IMR-90 (cell line): ENCODE measurements around the gene SLC25A2.

ENCODE experiments used
- BHLHE40 ChIP-seq: fragments of 150-350 bp; IDR thresholded peaks from 2 replicates; pipeline ENCODE4 v1.6.1; 2016; ENCODE audit warnings: mild to moderate bottlenecking, low read depth, low read length
- CEBPB ChIP-seq: IDR thresholded peaks from 2 replicates; pipeline ENCODE4 v1.6.1; 2012; ENCODE audit warnings: low read depth, low read length, improper control_type of control experiment
- CTCF ChIP-seq: conservative IDR thresholded peaks from 2 replicates; pipeline ENCODE4 v1.5.1; 2012; ENCODE audit warnings: mild to moderate bottlenecking, low read depth, low read length, improper control_type of control experiment
- ELK1 ChIP-seq: fragments of 150-350 bp; IDR thresholded peaks from 2 replicates; pipeline ENCODE4 v1.6.1; 2016; ENCODE audit warnings: low read depth, mild to moderate bottlenecking, low read length, moderate library complexity, borderline replicate concordance
- FOS ChIP-seq: fragments of 150-350 bp; IDR thresholded peaks from 2 replicates; pipeline ENCODE4 v1.6.1; 2016; ENCODE audit warnings: low read depth, low read length
- MAFK ChIP-seq: IDR thresholded peaks from 2 replicates; pipeline ENCODE4 v1.6.1; 2012; ENCODE audit warnings: low read depth, low read length, improper control_type of control experiment
- MAZ ChIP-seq: IDR thresholded peaks from 2 replicates; pipeline ENCODE4 v1.6.1; 2012; ENCODE audit warnings: low read depth, mild to moderate bottlenecking, low read length, improper control_type of control experiment, moderate library complexity, borderline replicate concordance
- MXI1 ChIP-seq: IDR thresholded peaks from 2 replicates; pipeline ENCODE4 v1.6.1; 2012; ENCODE audit warnings: low read depth, mild to moderate bottlenecking, low read length, moderate library complexity, borderline replicate concordance
- POLR2A ChIP-seq: IDR thresholded peaks from 2 replicates; pipeline ENCODE4 v1.6.1; 2012; ENCODE audit warnings: mild to moderate bottlenecking, low read depth, low read length
- RAD21 ChIP-seq: IDR thresholded peaks from 2 replicates; pipeline ENCODE4 v1.6.1; 2012; ENCODE audit warnings: low read length, improper control_type of control experiment
- RCOR1 ChIP-seq: IDR thresholded peaks from 2 replicates; pipeline ENCODE4 v1.6.1; 2012; ENCODE audit warnings: mild to moderate bottlenecking, low read length, improper control_type of control experiment; ENCODE audit not compliant: insufficient replicate concordance
- RFX5 ChIP-seq: IDR thresholded peaks from 2 replicates; pipeline ENCODE4 v1.8.0; 2012; ENCODE audit warnings: low read depth, mild to moderate bottlenecking, low read length, moderate library complexity
- SMC3 ChIP-seq: fragments of 150-350 bp; IDR thresholded peaks from 2 replicates; pipeline ENCODE4 v1.6.1; 2016; ENCODE audit warnings: low read depth, mild to moderate bottlenecking, antibody characterized with exemption, low read length, moderate library complexity
- USF2 ChIP-seq: fragments of 150-350 bp; IDR thresholded peaks from 2 replicates; pipeline ENCODE4 v1.6.1; 2017; ENCODE audit warnings: mild to moderate bottlenecking, antibody characterized with exemption, low read length, low read depth

- TF ChIP-seq CTCF = no peak
- no peak for TF ChIP-seq SMC3
- no peak for TF ChIP-seq RAD21
- no peak for TF ChIP-seq CEBPB
- TF ChIP-seq POLR2A = no peak
- no peak for TF ChIP-seq BHLHE40
- TF ChIP-seq FOS = no peak
- no peak for TF ChIP-seq USF2
- no peak for TF ChIP-seq MAFK
- TF ChIP-seq MXI1 = no peak
- no peak for TF ChIP-seq ELK1
- no peak for TF ChIP-seq RCOR1
- TF ChIP-seq MAZ = no peak
- TF ChIP-seq RFX5 = no peak
Observed at GRCh38 chr5:141351591-141351990, 47.7 kb upstream of the SLC25A2 start.
